NCI-H345 treated with DMSO at 0.1 percent for 48 hours (cell line): ENCODE measurements around the gene CDH13.

Experiments
- DNase-seq: peaks from one replicate; lab custom pipeline; 2025; ENCODE audit not compliant: unreplicated experiment; lab: John Stamatoyannopoulos, UW

CDH13 gene

GRCh38 chr16:83689385-83689831 is 1062.6 kb downstream of the CDH13 start:
- DNase-seq, result no peak

DNA sequence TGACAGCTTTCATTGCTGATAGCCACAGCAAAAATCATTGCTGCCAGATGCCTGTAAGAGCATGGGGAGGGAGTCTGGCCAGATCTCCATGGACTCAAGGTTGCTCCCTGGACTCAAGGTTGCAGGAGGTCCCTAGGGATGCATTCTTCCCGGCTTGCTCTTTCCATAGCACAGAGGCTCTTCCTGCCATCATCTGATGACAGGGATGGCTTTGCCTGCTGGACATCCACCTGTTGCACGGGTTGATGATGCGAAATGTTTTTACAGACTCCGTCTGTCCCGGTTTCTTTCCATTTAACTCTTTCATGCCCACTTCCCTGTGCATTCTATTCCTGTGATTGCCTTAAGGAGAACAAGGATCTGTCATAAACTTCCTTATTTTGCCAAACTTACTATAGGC is 1065.5 kb downstream of the CDH13 start:
- DNase-seq, result no peak

GRCh38 chr16:83698964-83699363 is 1072.2 kb downstream of the CDH13 start:
- DNase-seq, result no peak

- DNase-seq, result no peak
Observed at GRCh38 chr16:83699817-83700216, 1073.0 kb downstream of the CDH13 start.

DNA sequence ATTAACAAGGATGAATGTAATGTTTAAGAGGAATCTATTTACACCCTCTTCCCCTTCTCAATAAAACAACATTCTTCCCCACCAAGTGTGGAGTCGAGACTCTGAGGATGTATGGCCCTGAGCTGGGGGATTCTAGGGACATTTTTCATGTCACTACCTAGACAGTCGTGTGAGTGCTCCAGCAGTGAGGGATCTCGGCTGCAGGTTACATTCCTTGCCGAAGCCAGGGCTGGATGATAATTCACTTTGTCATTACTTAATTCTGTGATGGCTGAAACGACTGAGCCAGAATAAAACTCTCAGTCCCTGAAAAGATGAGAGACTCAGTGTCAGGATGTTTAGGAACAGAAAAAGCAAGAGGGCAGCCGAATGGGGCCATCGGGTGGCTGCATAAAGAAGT is 1074.1 kb downstream of the CDH13 start:
- DNase-seq, result no peak

DNA sequence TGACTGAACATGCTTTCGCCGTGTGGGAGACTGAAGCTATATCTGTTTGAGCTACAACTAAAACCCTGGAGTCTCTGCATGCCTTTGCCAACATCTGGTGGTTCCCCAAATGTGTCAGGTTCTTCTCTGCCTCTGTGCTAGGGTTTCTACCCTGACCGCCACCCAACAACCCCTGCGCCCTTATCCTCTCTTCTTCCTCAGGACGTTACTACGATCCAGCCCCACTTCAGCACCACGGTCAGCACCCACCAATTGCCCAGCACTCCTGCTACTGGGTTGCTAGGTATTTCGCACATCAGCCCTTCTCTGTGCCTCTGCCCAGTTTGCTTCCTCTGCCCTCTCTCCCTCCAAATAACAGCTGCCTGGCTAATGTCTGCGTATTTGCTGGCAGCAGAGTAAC is 1074.7 kb downstream of the CDH13 start:
- DNase-seq, result no peak

DNA sequence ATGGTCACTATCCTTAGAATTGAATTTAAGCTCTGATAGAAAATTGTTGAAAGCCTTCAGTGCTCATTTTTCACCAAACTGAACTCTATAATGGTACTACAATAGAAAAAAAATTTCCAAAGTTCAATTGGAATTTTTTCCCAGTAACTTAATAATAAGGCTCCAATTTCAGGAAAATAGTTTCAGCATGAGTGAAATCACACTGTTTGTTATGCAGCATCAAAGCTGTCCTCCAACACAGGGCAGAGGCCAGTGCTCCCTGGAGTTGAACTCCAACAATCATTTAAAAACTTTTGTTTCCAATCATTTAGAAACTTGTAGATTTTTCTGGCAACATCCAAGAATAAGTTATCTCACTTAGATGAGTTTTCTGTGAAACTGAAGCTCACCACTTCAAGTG is 1077.9 kb downstream of the CDH13 start:
- no peak for DNase-seq

GRCh38 chr16:83705856-83706255 is 1079.1 kb downstream of the CDH13 start:
- DNase-seq, result no peak

DNA sequence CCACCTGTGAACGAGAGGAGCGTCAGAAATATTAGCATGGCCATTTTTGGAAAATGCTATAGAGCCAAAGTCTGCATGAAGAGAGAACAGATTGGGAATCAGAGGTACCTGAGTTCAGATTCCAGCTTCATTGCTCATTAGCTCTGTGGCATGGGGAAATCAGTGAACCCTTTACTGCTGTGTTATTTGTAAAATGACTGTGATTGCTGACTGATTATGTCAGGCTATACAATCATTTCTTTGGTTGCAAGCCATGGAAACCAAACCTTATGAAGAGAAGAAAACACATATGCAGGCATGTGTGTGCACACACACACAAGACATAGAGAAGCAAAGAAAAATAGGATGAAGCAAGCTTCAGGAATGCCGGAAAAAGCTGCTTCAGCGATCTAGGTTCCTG is 1079.6 kb downstream of the CDH13 start:
- DNase-seq, result no peak

DNA sequence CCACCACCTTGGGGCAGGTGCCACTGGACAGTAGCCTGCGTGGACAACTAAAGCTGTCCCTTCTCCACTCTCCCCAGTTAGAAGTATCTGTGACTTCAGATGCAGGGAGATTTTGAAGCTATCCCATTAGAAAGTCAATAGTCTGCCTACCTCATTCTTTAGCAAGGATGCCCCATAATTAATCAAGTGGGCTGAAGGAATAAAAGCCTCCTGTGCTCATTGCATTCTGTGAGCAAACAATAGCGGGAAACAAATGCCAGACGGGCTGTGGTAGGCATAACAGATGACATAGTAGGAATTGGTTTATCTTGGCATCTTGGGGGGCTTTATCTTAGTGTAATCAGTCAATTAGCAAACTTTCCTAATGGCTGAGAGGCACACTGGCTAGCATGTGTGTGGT is 1084.3 kb downstream of the CDH13 start:
- DNase-seq, result no peak

- DNase-seq, result no peak
Observed at GRCh38 chr16:83713597-83713996, 1086.8 kb downstream of the CDH13 start.

- DNase-seq, result no peak
Observed at GRCh38 chr16:83714286-83714685, 1087.5 kb downstream of the CDH13 start.

GRCh38 chr16:83715217-83715920 is 1088.6 kb downstream of the CDH13 start:
- peak; percentile 47 for DNase-seq

GRCh38 chr16:83717308-83717707 is 1090.5 kb downstream of the CDH13 start:
- no peak for DNase-seq

GRCh38 chr16:83717814-83718213 is 1091.0 kb downstream of the CDH13 start:
- no peak for DNase-seq

DNA sequence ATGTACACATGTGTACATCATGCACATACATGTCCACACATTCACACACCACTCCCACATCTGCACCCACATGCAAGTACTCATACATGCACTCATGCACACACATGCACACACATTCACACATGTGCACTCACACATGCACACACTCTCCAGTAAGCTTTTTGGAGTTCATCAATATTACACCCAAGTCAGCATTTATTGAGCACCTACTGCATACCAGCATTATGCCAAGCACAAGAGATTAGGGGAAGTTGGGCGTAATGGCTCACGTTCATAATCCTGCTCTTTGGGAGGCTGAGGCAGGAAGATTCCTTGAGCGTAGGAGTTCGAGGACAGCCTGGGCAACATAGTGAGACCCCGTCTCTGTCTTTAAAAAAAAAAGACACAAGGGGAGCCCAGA is 1093.4 kb downstream of the CDH13 start:
- no peak for DNase-seq

- DNase-seq, result no peak
Observed at GRCh38 chr16:83720981-83721380, 1094.2 kb downstream of the CDH13 start.

- no peak for DNase-seq
Observed at GRCh38 chr16:83721676-83722075, 1094.9 kb downstream of the CDH13 start.

DNA sequence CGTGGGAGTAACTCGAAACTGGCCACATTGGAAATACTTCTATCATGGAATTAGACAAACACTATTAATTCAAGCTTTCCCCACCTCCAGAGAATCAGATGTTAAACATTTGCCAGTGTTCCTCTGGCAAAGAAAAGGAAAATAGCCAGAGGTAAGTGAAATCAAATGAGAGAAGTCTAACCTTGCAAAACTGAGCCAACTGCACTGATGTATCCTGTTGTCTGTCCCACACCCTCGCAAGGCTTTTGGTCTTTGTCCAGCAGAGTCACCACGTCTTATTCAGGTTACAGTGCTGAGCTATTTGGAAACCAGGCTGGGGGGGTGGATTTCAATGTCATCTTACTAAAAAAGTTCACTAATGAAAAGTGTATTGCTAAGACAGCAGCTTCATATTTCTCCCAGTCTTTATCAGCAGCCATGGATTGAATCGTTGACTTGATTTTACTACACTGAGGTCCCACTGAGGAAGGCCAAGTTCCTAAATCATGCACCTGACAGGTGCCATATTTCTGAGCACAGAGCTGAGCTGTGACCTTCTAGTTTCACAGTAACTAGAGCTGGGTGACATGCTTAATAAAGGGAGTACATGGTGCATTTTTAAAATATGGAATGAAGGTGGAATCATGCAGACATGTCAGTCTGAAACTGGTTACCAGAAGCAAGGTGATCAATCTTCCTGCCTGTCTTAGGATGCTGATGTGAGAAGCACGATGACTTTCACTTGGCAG is 1095.9 kb downstream of the CDH13 start:
- DNase-seq, result no peak

DNA sequence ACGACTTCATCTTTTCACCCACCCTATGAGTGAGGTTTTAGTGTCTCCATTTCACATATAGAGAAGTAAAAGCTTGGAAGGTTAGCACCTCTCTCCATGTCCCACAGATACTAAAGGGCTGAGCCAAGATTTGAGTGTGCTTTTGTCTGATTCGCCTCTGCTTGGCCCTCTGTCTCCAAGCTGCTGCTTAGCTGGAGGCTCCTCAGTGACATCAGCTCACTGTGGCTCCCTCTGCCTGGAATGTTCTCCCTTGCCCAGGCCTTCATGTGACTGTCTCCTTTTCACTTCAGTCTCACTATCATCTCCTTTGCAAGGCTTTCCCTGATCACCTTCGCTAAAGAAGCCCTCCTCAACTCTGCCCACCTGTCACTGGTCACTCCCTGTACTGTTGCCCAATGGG is 1096.5 kb downstream of the CDH13 start:
- no peak for DNase-seq

GRCh38 chr16:83723901-83724300 is 1097.1 kb downstream of the CDH13 start:
- no peak for DNase-seq

- no peak for DNase-seq
Observed at GRCh38 chr16:83724585-83724984, 1097.8 kb downstream of the CDH13 start.

DNA sequence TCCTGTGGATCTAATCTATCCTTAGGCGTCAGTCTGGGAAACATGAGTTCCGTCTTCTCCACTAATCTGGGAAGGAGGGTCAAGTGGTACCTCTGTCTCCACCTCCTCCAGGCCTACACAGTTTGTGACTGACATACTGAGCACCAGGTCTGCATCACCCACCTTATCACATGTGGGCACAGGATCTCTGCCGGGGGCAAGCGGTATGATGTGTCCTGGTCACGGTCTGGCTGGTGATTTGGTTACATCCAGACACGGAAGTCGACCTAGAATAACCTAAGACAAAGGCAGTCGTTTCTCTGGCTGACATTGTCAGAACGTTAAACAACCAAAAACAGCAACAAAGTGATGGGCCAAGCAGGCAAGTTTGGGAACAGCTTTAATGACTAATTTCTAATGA is 1098.5 kb downstream of the CDH13 start:
- DNase-seq, result no peak
